IMR-90 (cell line): ENCODE data around the gene OGA.

Experiments used
- BHLHE40 ChIP-seq: fragments of 150-350 bp; IDR thresholded peaks from 2 replicates; pipeline ENCODE4 v1.6.1; 2016; ENCODE audit warnings: mild to moderate bottlenecking, low read depth, low read length
- CEBPB ChIP-seq: IDR thresholded peaks from 2 replicates; pipeline ENCODE4 v1.6.1; 2012; ENCODE audit warnings: low read depth, low read length, improper control_type of control experiment
- CHD1 ChIP-seq: IDR thresholded peaks from 2 replicates; pipeline ENCODE4 v1.6.1; 2012; ENCODE audit warnings: low read depth, low read length, improper control_type of control experiment
- FOS ChIP-seq: fragments of 150-350 bp; IDR thresholded peaks from 2 replicates; pipeline ENCODE4 v1.6.1; 2016; ENCODE audit warnings: low read depth, low read length
- MAZ ChIP-seq: IDR thresholded peaks from 2 replicates; pipeline ENCODE4 v1.6.1; 2012; ENCODE audit warnings: low read depth, mild to moderate bottlenecking, low read length, improper control_type of control experiment, moderate library complexity, borderline replicate concordance
- POLR2A ChIP-seq: IDR thresholded peaks from 2 replicates; pipeline ENCODE4 v1.6.1; 2012; ENCODE audit warnings: mild to moderate bottlenecking, low read depth, low read length
- RAD21 ChIP-seq: IDR thresholded peaks from 2 replicates; pipeline ENCODE4 v1.6.1; 2012; ENCODE audit warnings: low read length, improper control_type of control experiment
- RCOR1 ChIP-seq: IDR thresholded peaks from 2 replicates; pipeline ENCODE4 v1.6.1; 2012; ENCODE audit warnings: mild to moderate bottlenecking, low read length, improper control_type of control experiment; ENCODE audit not compliant: insufficient replicate concordance
- RFX5 ChIP-seq: IDR thresholded peaks from 2 replicates; pipeline ENCODE4 v1.8.0; 2012; ENCODE audit warnings: low read depth, mild to moderate bottlenecking, low read length, moderate library complexity
- SMC3 ChIP-seq: fragments of 150-350 bp; IDR thresholded peaks from 2 replicates; pipeline ENCODE4 v1.6.1; 2016; ENCODE audit warnings: low read depth, mild to moderate bottlenecking, antibody characterized with exemption, low read length, moderate library complexity
- TF ChIP-seq, protein P1 (sequence below): conservative IDR thresholded peaks from 2 replicates; pipeline ENCODE4 v1.5.1; 2012; ENCODE audit warnings: mild to moderate bottlenecking, low read depth, low read length, improper control_type of control experiment
- TF ChIP-seq, protein P2 (sequence below): fragments of 150-350 bp; IDR thresholded peaks from 2 replicates; pipeline ENCODE4 v1.6.1; 2017; ENCODE audit warnings: mild to moderate bottlenecking, antibody characterized with exemption, low read length, low read depth
- TF ChIP-seq, protein P3 (sequence below): fragments of 150-350 bp; IDR thresholded peaks from 2 replicates; pipeline ENCODE4 v1.6.1; 2016; ENCODE audit warnings: low read depth, mild to moderate bottlenecking, low read length, moderate library complexity, borderline replicate concordance

DNA sequence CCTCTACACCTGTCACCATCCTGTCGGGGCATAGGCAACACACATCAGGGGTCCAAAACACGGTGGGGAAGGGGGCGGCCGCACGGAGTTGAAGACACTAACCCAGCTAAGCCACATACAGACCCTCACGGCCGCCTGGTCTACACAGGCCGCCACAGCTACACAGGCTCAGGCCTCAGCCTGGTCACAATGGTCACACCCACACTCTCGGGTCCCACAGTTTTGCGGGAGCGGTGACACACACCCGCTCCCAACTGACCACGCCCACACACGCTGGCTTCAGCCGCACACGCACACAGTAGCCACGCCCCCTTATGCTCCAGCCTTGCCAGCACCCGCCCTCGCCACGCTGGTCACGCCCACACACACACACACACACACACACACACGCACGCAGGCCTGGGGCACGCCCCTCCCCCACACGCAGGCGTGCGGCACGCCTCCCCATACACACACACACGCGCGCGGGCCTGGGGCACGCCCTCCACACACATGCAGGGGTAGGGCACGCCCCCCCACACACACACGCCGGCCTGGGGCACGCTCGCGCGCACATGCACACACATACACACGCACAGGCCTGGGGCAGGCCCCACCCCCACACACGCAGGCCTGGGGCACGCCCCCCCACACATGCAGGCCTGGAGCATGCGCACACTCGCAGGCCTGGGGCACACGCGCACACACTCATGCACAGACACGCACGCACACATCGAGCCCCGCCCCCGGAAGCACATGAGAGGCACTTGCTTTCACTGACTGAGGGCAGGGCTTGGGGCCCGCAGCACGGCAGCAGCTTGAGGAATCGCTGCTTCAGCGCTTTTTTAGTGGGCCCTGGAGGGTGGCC, 12.3 kb upstream of the OGA start:
- TF ChIP-seq, protein P1, sequence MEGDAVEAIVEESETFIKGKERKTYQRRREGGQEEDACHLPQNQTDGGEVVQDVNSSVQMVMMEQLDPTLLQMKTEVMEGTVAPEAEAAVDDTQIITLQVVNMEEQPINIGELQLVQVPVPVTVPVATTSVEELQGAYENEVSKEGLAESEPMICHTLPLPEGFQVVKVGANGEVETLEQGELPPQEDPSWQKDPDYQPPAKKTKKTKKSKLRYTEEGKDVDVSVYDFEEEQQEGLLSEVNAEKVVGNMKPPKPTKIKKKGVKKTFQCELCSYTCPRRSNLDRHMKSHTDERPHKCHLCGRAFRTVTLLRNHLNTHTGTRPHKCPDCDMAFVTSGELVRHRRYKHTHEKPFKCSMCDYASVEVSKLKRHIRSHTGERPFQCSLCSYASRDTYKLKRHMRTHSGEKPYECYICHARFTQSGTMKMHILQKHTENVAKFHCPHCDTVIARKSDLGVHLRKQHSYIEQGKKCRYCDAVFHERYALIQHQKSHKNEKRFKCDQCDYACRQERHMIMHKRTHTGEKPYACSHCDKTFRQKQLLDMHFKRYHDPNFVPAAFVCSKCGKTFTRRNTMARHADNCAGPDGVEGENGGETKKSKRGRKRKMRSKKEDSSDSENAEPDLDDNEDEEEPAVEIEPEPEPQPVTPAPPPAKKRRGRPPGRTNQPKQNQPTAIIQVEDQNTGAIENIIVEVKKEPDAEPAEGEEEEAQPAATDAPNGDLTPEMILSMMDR: no peak
- TF ChIP-seq POLR2A (no peak), RAD21 (no peak), FOS (no peak), CEBPB (no peak), RFX5 (no peak), RCOR1 (no peak), CHD1 (no peak), BHLHE40 (peak; percentile 72), SMC3 (no peak), MAZ (peak; percentile 44; the same call in 1 of the 2 replicates)
- TF ChIP-seq, protein P2, sequence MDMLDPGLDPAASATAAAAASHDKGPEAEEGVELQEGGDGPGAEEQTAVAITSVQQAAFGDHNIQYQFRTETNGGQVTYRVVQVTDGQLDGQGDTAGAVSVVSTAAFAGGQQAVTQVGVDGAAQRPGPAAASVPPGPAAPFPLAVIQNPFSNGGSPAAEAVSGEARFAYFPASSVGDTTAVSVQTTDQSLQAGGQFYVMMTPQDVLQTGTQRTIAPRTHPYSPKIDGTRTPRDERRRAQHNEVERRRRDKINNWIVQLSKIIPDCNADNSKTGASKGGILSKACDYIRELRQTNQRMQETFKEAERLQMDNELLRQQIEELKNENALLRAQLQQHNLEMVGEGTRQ: peak; percentile 25; the same call in 1 of the 2 replicates
- TF ChIP-seq, protein P3, sequence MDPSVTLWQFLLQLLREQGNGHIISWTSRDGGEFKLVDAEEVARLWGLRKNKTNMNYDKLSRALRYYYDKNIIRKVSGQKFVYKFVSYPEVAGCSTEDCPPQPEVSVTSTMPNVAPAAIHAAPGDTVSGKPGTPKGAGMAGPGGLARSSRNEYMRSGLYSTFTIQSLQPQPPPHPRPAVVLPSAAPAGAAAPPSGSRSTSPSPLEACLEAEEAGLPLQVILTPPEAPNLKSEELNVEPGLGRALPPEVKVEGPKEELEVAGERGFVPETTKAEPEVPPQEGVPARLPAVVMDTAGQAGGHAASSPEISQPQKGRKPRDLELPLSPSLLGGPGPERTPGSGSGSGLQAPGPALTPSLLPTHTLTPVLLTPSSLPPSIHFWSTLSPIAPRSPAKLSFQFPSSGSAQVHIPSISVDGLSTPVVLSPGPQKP: no peak
